Thyroid gland (tissue), 4 donors: Measurements from ENCODE around the gene ELMO1. TPM values are rescaled to one million over a fixed set of nuclear protein-coding genes. Genes with fewer than 3 reads are reported as not detected.

Experiments
- DNase-seq, 2 donors: peaks; one replicate each; pipeline ENCODE4 v3.0.0-alpha.2; 2019
- H3K27ac ChIP-seq, 3 donors: fragments of 200-600 bp; sonication (generic); 1 replicate in 2 of 3; 2 replicates in 1 of 3; pipeline ENCODE4 v1.5.1; 2016 to 2019; ENCODE audit warnings: mild to moderate bottlenecking in 1 of 3, moderate library complexity in 1 of 3
- H3K27me3 ChIP-seq: fragments of 200-600 bp; sonication (generic); one replicate; pipeline ENCODE4 v1.5.1; 2019
- H3K36me3 ChIP-seq, 2 donors: fragments of 200-600 bp; sonication (generic); one replicate each; pipeline ENCODE4 v1.5.1; 2016 to 2019
- H3K4me1 ChIP-seq, 2 donors: fragments of 200-600 bp; sonication (generic); one replicate each; pipeline ENCODE4 v1.5.1; 2017 to 2019
- H3K4me3 ChIP-seq, 3 donors: fragments of 200-600 bp; sonication (generic); replicated peaks in 1 of 3; 1 replicate in 2 of 3; 2 replicates in 1 of 3; pipeline ENCODE4 v1.5.1; 2016; ENCODE audit warnings: mild to moderate bottlenecking in 1 of 3
- H3K9me3 ChIP-seq: fragments of 200-600 bp; sonication (generic); one replicate; pipeline ENCODE4 v1.5.1; 2017
- CTCF ChIP-seq, 6 experiments: fragments of 200-600 bp in 3 of 6; fragments of 450-650 bp in 3 of 6; sonication (generic) in 3 of 6; IDR thresholded peaks; one replicate each; pipeline ENCODE4 v1.5.1; 2016 to 2019; ENCODE audit warnings: antibody characterized with exemption in 6 of 6, mild to moderate bottlenecking in 2 of 6, inconsistent platforms in 1 of 6, moderate library complexity in 1 of 6
- POLR2A ChIP-seq, 2 donors: fragments of 450-650 bp; IDR thresholded peaks; one replicate each; pipeline ENCODE4 v1.6.1; 2017; ENCODE audit warnings: antibody characterized with exemption in 2 of 2, mild to moderate bottlenecking in 2 of 2, moderate library complexity in 1 of 2
- WGBS, 2 donors: methylation state at CpG; one replicate each; pipeline ENCODE4 v1.1.5; 2017; 5-methylcytosine and 5-hydroxymethylcytosine counted together
- intact Hi-C: fragments of 100-400 bp; cut with DNase I; formaldehyde crosslinking; loops from one replicate; pipeline ENCODE4 v1.15.1; 2023
- total RNA-seq, 4 donors: library from RNA; depleted of rRNA; stranded (reverse); fragments of >200 nt; gene quantifications; one replicate each; pipeline ENCODE4 v1.2.3, GENCODE V29; 2016

ELMO1 gene
- total RNA-seq, 4 donors from 2014 or later = 168 to 423 (median 312) TPM

GRCh38 chr7:37380831-37381230 is 67.8 kb downstream of the ELMO1 start:
- intact Hi-C loops = no loop called here
- DNase-seq = no peak
- no peak for TF ChIP-seq CTCF (IDR thresholded peaks at IDR 0.05)
- TF ChIP-seq POLR2A (IDR thresholded peaks at IDR 0.05) = no peak
- Histone ChIP-seq H3K9me3 (no peaks in the 10 kb centered on the region), H3K27ac (no peak overlapping the region), H3K4me3 (no peak overlapping the region), H3K36me3 (no peaks in the 10 kb centered on the region), H3K27me3 (no peaks in the 10 kb centered on the region), H3K4me1 (no peaks in the 10 kb centered on the region)
- 96 to 98% methylated on average over 4 of the region's 4 CpGs for WGBS, 2 donors

GRCh38 chr7:37379546-37380277 is 69.0 kb downstream of the ELMO1 start:
- 85 to 91% methylated on average over 4 of the region's 4 CpGs for WGBS, 2 donors
- Histone ChIP-seq H3K9me3 (no peaks in the 10 kb centered on the region), H3K4me3 (no peak overlapping the region), H3K27me3 (no peaks in the 10 kb centered on the region), H3K27ac (no peak overlapping the region), H3K4me1 (peaks cover 0 to 2% of the 10 kb centered on the region in 2 donors), H3K36me3 (no peaks in the 10 kb centered on the region)
- intact Hi-C loops = no loop called here
- no peak for DNase-seq
- no peak for TF ChIP-seq POLR2A (IDR thresholded peaks at IDR 0.05)
- no peak for TF ChIP-seq CTCF (IDR thresholded peaks at IDR 0.05)

- Histone ChIP-seq H3K9me3 (no peaks in the 10 kb centered on the region), H3K4me3 (no peak overlapping the region), H3K4me1 (peaks cover 0 to 10% of the 10 kb centered on the region in 2 donors), H3K36me3 (no peaks in the 10 kb centered on the region), H3K27ac (no peak overlapping the region), H3K27me3 (no peaks in the 10 kb centered on the region)
- TF ChIP-seq CTCF (IDR thresholded peaks at IDR 0.05) (no peak), POLR2A (IDR thresholded peaks at IDR 0.05) (no peak)
- WGBS, 2 donors = 91 to 97% methylated on average over 5 of the region's 5 CpGs
- intact Hi-C loops = no loop called here
- DNase-seq = no peak
Measured at GRCh38 chr7:37377231-37377630, 71.4 kb downstream of the ELMO1 start.

- 91% methylated on average over 8 of the region's 8 CpGs for WGBS, 2 donors
- TF ChIP-seq CTCF (IDR thresholded peaks at IDR 0.05) (no peak), POLR2A (IDR thresholded peaks at IDR 0.05) (no peak)
Measured at GRCh38 chr7:37376386-37376785, 72.3 kb downstream of the ELMO1 start.

GRCh38 chr7:37372750-37373149 is 75.9 kb downstream of the ELMO1 start:
- DNase-seq = no peak
- H3K4me1 ChIP-seq = peaks cover 6 to 14% of the 10 kb centered on the region in 2 donors
- no peak for TF ChIP-seq POLR2A (IDR thresholded peaks at IDR 0.05)
- no peaks in the 10 kb centered on the region for H3K27me3 ChIP-seq
- no peaks in the 10 kb centered on the region for H3K9me3 ChIP-seq
- intact Hi-C loops = no loop called here
- H3K27ac ChIP-seq = no peak overlapping the region
- 95 to 98% methylated on average over 3 of the region's 3 CpGs for WGBS, 2 donors
- no peak overlapping the region for H3K4me3 ChIP-seq
- H3K36me3 ChIP-seq = no peaks in the 10 kb centered on the region

More at GRCh38 chr7:37376386-37376785, 72.3 kb downstream of the ELMO1 start:
- no peak overlapping the region for H3K4me3 ChIP-seq
- no peaks in the 10 kb centered on the region for H3K36me3 ChIP-seq
- DNase-seq = no peak
- H3K9me3 ChIP-seq = no peaks in the 10 kb centered on the region
- H3K27ac ChIP-seq = no peak overlapping the region
- H3K4me1 ChIP-seq = peaks cover 0 to 10% of the 10 kb centered on the region in 2 donors
- intact Hi-C loops = no loop called here
- H3K27me3 ChIP-seq = no peaks in the 10 kb centered on the region
